NCI-H128 (cell line): Measurements from ENCODE around the gene FSTL3.

Source experiments
- DNase-seq: peaks from one replicate; lab custom pipeline; 2025; ENCODE audit not compliant: unreplicated experiment; lab: John Stamatoyannopoulos, UW

FSTL3 gene

DNA sequence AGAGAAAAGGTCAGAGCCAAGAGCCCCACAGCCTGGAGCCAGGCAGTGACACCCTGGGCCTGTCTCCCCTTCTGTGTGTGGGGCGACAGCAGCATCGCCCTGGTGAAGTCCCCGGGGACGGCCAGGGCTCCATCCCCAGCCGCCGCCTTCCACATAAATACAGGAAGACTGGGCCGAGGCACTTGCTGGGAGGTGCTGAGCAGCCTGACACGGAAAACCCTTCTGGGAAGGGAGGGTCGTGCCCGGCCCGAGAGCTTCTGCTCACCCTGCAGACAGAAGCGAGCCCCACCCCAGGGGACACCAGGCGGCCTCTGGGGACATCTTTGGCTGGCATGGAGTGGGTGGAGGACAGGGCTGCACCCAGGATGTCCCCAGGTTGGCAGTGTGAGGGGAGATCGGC lies 31.4 kb upstream of the FSTL3 start:
- DNase-seq, result no peak

DNA sequence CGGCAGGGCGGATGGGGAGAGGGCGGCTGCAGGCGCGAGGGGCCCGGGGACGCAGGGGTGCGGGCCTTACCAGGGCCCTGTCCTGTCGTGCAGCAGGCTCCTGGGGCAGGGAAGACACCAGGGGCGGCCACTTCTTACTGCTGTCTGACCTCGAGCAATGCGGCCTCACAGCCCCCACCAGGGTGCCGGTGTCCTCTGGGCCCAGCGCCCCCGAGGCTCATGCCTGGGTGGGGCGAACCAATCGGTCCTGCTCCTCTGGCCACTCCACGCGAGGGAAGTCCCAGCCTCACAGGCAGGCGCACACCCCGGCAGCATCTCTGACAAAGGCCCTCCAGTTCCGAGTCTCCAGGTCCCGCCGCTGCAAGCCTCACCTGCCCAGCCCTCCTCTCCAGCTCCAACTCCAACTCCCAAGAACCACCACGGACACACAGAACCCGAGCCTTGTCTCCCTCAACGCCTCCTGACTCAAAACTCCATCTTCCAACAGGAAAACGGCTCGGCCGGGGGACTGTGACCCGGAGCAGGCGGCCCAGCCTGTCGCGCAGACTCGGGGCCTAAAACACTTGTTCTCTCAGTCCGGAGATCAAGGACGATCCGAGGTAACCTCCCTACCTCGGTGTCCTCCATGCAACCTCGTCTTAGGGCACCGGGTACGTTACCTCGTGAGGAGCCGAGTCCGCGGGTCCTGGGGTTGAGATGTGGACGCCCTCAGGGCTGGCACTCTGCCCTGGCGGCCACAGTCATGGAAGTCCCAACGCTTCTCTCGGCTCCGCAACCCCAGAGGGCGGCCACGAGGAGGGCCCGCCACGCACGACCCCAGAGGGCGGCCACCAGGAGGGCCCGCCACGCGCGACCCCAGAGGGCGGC lies 30.0 kb upstream of the FSTL3 start:
- no peak for DNase-seq

DNA sequence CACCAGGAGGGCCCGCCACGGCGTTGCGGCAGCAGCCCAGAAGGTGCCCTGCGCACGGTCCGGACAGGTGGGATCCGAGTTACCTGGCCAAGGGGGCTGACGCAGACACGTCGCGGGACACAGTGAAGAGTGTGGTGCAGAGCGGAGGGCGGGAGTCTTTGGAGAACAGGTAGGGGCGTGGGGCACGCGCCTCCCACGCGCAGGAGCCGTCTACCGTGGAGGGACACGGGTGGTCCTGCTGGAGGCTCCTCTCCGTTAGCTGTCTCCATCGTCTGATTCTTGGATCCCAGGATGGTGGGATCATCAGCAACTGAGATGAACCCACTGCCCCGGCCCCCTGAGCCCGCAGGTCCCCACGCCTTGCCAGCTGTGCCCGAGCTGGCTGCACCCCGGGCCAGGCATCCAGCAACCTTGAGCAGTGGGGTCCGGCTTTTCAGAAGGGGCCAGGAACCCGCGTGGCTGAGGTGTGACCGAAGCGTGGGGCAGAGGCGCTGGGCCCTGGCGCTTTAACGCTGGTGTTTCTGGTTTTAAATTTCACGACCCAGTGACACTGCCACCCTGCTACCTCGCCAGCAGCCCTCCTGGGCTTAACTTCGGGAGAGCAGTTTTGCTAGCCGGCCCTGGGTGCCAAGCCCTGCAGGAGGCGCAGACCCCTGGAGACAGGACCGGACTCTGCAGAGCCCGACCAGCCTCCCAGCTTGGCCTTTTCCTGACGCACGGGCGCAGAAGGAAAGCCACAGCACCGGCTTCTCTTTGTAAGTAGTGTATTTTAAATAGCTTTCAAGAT lies 29.2 kb upstream of the FSTL3 start:
- DNase-seq, result no peak

DNA sequence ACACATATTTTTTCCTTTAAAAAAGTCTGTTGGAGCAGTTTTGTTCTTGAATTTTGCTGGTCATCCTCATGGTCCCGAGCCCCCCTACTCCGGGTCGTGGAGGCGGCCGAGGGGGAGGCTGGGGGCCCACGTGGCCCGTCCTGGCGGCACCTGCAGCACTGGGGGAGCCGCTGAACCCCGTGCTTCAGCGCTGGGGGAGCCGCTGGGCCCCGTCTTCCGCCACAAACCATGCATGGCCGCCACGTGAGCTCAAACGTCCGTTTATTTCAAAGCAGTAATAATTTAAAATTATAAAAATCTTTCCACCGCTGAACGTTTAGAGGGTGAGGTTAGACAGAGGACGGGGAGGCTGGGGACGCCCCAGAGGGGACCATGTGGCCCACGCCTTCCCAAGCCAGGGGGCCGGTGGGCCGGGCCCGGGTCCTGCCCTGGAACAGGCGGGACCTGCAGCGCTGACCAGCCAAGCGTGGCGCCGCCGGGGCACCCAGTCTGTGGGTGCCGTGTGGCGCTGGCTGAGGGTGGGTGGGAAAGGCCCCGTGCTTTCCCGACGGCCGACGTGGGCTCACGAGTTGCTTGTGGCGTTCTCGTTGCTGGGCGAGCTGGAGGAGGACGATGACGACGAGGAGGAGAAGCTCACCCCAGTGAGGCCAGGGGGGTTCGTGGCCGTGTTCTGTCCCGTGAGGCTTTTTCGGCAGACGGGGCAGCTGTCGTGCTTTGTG lies 28.5 kb upstream of the FSTL3 start:
- no peak for DNase-seq

DNA sequence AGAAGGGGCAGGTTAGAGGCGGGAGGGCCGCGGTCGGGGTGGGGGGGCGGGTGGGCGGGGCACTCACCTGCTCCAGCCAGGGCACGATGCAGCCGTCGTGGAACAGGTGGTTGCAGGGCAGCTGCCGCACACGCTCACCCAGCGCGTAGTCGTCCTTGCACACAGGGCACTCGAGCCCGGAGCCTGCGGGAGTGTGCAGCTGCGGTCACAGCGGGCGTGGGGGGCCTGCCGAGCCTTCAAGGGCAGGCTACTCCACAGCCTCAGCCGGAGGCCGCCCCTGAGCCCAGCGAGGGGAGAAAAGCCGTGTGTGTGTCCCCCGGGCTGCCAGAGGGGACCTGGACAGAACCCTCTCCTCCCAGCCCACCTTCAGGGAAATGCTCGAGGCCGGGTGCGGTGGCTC lies 27.9 kb upstream of the FSTL3 start:
- DNase-seq, result no peak

DNA sequence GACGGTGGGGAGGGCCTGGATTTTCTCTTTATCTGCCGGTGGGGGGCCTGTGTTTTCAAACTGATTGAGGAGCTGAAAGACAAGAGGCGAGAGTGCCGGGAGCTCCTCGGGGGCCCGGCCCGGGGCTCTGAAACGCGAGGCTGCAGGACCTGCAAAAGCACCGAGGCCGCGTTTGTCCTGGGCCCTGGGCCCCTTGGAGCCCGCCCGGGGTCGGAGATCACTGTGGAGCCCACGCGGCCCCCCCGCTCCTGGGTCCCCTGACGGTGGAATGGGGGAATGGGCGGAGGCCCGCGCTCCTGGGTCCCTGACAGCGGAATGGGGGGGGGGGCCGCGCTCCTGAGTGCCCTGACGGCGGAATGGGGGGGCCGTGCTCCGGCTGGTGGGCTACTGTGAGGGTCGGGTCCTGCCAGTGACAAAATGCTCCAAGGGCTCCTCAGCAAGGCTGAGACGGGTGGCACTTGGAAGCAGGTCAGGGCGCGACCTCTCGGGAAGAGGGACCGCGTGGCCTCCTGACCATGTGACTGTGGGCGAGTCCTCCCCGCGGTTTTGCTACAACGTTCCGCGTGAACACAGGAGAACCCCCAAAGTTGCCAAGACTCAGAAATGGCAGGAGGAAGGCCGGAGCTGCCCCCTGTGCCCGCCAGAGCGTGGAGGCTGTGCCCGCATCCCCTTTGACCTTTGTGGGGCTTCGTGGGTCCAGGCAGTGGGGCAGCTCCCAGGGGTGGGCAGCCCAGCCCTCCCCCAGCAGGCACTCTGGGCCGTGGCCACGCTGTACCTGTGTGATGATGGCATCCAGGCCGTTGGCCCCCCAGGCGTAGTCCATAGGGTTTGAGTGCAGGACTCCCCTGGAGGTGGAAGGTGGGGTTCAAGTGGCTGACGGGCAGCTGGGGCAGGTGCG lies 27.0 kb upstream of the FSTL3 start:
- DNase-seq, result no peak

DNA sequence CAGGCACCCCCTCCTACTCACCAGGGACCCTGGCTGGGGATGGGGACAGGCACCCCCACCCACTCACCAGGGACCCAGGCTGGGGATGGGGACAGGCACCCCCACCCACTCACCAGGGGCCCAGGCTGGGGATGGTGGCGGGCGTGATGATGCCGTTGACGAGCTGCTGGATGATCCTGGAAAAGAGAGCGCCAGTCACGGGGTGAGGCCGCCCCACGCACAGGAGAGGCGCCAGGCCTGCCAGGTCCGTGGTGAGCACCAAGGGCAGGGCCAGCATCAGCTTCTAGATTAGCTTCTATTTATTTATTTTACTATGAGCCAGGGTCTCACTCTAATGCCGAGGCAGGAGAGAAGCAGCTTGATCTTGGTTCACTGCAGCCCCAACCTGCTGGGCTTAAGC lies 26.1 kb upstream of the FSTL3 start:
- DNase-seq, result no peak

DNA sequence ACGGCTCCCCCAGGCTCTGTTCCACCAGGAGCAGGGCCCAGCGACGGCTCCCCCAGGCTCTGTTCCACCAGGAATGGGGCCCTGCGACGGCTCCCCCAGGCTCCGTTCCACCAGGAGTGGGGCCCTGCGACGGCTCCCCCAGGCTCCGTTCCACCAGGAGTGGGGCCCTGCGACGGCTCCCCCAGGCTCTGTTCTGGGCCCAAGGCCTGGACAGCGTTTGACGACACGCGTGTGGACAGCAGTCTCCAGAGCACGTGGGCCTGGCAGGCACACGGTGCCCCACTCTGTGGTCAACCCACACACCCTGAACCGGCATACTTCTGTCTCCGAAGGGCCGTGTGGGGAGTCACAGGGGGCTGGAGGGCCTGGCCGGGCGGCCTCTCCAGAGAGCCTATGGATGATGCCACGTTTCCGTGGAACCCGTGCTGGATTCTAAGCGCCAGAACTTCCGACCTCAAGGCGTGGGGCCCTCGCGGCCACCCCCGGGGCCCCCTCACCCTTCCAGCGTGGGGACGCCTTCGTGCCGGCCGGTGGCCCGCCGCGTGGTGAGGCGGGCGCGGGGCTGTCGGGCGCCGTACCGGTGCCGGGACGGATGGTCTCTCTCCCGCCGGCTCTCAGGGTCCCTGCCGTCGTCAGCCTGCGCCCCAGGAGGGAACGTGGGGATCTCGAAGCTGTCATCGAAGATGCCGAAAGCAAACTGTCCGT lies 24.9 kb upstream of the FSTL3 start:
- no peak for DNase-seq

DNA sequence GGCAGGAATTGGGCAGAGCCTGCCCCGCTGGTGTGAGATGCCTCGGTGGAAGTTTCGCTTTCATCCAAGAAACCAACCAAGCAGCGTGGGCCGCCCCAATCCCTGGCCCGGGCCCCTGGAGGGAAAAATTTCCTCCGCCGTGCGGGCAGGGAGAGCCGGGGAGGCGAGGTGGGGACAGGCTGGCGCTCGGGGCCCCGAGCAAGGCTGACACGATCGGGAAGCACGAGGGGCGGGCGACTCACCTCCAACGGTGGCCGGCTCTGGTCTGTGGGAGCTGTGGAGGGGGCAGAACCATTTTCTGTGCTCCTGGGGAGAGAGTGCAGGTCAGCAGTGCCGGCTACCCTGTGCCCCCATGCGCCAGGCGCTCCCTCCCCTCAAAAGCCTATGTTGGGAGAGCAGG lies 24.2 kb upstream of the FSTL3 start:
- DNase-seq, result no peak

DNA sequence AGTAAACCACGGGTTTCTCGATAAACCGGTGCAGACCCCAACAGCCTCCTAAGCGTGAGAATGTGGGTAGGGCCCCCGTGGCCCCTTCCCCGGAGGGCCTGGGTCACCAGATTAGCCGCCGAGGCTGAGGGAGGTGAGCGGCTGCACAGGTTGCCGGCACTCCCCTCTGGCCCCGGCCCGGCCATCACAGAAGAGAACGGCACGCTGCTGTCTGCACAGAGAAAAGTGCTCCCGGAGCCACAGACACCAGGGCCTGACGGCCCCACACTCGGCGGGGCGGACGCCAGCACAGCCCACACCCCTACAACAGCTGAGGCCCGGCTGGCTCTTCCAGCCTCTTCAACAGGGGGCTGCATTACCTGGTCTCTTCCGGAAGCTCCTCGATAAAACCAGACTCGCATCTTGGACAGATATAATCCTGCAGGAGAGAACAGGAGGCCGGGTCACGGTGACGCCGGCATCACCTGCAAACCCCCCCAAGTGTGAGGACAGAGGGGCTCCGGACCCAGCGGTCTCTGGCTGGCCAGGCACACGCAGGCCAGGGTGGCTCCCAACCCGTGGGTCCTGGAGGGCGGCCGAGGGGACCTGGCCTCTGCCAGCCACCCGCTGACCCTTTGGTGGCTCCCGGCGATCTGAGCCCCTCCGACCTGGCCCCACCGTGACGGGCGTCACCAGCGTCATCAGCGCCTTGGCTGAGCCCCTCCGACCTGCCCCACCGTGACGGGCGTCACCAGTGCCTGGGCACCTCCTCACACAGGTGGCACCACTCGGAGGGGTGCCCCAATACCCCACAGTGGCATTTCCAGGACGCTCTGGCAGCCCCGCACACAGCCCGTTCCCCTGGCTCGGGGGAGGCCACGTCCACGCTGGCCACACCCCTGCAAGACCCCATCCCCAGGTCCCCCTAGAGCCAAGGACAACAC lies 23.5 kb upstream of the FSTL3 start:
- no peak for DNase-seq

DNA sequence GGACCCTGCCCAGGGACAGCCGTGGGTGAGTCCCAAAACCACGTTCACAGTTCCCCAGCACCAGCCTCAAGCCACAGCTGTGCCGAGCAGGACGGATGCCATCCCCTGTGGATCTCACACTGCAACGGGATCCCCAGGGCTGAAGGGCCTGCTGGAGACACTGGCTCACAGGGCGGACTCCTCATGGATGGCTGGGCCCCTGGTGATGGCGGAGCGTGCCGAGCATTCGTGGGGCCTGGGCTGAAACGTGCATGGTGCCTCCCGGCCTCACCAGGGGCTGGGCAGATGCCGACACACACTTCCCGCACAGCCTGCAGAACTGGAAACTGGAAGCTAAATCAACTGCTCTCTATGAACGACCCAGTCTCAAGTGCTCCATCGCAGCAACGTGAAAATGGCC lies 22.8 kb upstream of the FSTL3 start:
- DNase-seq, result no peak

DNA sequence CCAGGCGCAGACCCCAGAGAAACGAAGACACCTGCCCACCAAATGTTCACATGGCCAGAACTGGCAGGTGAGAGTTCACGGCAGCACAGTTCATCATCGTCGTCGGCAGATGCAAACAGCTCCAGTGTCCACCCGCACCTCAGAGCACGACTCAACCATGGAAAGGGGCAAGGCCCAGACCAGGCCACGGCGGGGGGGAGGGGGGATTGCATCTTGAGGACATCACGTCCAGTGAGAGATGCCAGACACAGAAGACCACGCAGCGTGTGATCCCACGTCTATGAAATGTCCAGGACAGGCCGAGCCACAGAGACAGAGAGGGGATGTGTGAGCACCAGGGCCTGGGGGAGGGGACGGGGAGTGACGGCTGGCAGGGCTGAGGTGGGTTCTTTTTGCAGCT lies 20.5 kb upstream of the FSTL3 start:
- DNase-seq, result no peak

DNA sequence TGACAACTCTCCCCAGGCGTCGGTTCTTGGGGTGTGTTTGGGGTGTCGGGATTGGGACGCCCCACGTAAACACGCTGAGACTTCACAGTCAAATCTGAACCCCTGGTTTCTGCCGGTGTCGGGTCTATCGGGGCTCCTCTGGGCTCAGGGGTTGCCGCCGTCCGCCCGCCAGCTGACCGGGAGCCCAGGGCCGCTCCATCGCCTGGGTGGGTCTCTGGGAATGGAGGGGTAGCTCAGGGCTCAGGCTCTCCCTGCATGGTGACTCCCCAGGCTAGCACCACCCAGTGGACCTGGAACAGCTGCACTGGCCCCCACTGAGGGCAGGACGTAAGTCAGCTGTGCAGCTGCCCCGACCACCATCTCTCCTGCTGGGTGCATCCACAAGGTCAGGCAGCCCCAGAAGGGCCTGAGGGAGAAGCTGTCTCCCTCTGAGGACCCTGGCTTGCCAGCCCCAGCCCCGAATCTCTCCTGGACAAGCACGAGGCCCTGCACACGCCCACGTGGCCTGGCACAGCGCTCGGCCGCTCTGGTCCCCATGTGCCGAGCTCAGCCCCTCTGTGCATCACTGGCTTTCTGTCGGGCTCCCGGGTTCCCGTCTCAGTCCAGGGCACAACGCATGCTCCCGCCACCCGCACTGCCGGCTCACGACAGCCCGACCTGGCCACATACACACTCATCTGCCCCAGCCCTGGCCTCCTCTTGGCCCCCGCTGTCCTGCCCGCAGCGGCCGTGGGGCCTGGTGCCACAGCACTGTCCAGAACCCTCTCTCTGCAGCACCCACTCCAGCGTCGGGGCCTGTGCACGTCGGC lies 19.2 kb upstream of the FSTL3 start:
- DNase-seq, result no peak

DNA sequence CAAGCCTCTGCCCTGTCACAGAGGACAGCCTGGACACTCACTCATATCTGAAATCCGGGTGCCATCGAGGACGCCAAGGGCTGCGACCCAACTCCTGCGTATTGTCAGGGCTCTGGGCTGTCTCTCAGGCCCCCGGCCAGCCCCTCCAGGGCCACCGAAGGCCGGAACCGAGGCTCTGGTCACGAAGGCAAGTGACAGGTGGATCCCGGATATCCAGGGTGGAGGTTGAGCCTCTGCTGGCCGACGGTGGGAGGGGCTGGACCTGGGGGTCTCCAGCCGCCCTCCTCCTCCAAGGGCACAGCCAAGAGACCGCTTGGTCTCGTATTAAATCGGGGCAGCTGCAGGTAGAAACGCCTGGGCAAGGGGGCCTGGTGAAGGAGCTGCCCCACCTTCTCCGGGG lies 18.6 kb upstream of the FSTL3 start:
- DNase-seq, result no peak

DNA sequence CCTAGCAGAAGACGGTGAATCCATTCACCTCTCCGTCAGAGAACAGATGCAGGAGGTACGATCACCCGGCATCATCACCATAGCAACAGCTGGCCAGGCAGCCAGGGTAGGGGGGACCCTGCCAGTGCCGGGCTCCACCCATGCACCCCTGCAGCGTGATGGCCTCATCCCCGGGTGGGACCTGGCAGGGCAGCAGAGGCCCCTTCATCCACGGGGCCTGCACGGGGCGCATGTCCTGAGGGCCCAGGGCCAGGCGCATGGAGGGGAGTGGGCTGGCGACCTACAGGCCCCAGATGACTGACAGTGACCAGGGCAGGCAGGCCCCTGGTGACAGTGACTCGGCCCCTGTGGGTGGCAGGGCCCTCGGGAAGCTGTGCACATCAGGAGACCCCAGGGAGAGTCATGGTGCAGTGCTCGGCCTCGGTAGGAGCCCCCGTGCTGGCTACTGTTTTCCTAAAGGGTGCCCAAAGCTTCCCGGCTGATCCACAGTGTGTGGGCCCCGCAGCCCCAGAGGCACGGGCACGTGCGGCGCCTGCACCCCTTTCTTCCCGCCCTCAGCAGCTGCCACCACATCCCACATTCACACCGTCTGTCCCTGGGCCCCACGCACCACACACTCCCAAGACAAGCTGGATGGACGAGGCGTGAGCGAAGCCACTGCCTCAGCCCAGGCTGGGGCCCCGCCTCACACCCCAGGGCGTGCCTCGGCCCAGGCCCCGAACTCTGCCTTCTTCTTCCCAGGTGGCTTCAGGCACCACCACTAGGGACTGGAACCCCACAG lies 17.9 kb upstream of the FSTL3 start:
- DNase-seq, result no peak

DNA sequence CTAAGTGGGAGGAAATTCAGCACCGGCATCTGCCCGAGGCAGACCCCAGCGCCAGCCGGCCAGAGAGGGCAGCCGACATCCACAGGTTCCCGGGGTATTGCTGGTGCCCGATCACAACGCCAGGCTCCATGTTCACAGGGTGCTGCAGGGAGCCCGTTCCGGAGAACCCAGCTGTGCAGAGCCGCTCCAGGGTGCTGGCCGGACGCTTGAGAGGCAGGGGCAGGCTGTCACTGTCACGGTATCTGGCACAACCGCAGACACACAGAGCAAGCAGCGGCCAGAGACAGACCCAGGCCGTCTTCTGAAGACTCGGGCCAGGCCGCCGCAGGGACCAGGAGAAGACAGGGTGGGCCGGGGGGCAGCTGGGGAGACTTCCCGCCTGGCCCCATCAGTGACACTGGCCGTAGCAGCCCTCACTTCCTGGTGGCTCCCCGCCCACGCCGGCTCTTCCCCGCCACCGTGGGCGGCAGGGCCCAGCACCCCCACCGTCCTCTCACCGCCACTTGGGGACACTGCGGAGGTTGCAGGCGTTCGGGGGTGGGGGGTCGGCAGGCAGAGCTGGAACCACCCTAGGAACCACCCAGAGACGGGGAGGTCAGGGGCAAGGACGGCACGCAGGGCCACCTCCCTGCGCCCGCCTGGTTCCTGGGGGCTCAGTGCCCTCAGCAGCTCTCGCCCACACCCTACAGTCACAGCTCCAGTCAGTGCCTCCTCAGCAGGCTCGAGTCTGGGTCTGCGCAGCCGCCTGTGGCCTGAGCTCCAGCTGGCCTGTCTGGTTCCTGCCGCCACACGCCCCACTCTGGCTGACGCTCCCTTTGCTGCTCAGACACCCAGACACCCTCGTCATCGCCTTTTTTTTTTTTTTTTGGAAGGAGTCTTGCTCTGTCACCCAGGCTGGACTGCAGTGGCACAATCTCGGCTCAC lies 17.0 kb upstream of the FSTL3 start:
- no peak for DNase-seq
